ENCODE measurements around the gene PITX3. TPM values are rescaled to one million over a fixed set of nuclear protein-coding genes. Genes with fewer than 3 reads are reported as not detected.

The PITX3 gene
- total and polyA plus RNA-seq, 2 donors (not counting 3 experiments of a cell fraction or from before 2014, with no cell fraction given): not detected

DNA sequence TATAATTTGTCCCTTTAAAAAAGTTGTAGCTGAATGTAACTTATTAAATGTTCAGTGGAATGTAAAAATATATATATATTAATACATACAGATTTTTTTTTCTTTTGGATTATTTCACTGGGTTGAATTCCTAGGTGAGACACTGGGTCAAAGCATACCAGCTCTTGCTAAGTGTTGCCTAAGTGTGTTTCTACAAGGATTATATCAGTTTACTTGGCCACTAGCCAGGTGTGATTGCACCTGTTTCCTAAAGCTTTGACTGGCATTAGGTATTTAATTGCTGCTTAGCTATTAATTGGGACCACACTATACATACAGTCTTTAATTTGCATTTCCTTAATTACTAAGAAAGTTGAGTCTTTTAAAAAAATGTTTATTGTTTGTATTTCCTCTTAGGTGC, 20.7 kb downstream of the PITX3 start:
- Histone ChIP-seq H3K27ac (ENCODE audit: insufficient read depth, low read depth, low read length) (no peak overlapping the region), H3K4me2 (ENCODE audit: insufficient read depth, low read length) (no peak overlapping the region), H2AFZ (ENCODE audit: low read depth, low read length) (no peak overlapping the region), H3K79me2 (ENCODE audit: control insufficient read depth, insufficient read depth, low read length) (no peaks in the 10 kb centered on the region), H3K9me1 (replicated peaks; ENCODE audit: control insufficient read depth, extremely low read depth, insufficient read depth, low read length) (no peaks in the 10 kb centered on the region), H3K4me1 (ENCODE audit: control insufficient read depth, extremely low read depth, insufficient read depth, low read length) (peaks cover 6% of the 10 kb centered on the region), H3K27me3 (ENCODE audit: control insufficient read depth in 2 of 2, insufficient read depth in 2 of 2, low read length in 2 of 2) (peaks cover 37 to 48% of the 10 kb centered on the region in 2 experiments), H3K9me3 (replicated peaks; ENCODE audit: control insufficient read depth, insufficient read depth, low read length) (no peaks in the 10 kb centered on the region), H3K36me3 (ENCODE audit: control insufficient read depth in 2 of 2, extremely low read depth in 1 of 2, insufficient read depth in 2 of 2, low read length in 2 of 2) (no peaks in the 10 kb centered on the region), H3K4me3 (replicated peaks in 1 of 3; ENCODE audit: insufficient read depth in 1 of 3, low read depth in 1 of 3, low read length in 3 of 3) (no peak overlapping the region), H3K9ac (replicated peaks; ENCODE audit: extremely low read depth, insufficient read depth, low read length) (no peak overlapping the region), H4K20me1 (replicated peaks; ENCODE audit: control insufficient read depth, extremely low read depth, insufficient read depth, low read length) (no peaks in the 10 kb centered on the region)
- no TSS peak for BruUV-seq (replicated peaks)
- FAIRE-seq (no peak), DNase-seq (ENCODE audit: low read depth, low spot score) (no peak)
- TF ChIP-seq JUN (IDR thresholded peaks at IDR 0.05; ENCODE audit: borderline replicate concordance, insufficient read depth, insufficient read length, low read depth) (no peak), GATA2 (IDR thresholded peaks at IDR 0.05; ENCODE audit: insufficient read depth, insufficient read length, low read depth, low read length) (no peak), POLR2AphosphoS5 (IDR thresholded peaks at IDR 0.05; ENCODE audit: insufficient read depth, low read depth, low read length) (no peak), POLR2A (IDR thresholded peaks at IDR 0.05; ENCODE audit: low read depth, low read length) (no peak), MYC (IDR thresholded peaks at IDR 0.05; ENCODE audit: low read depth, low read length) (no peak), FOS (IDR thresholded peaks at IDR 0.05; ENCODE audit: borderline replicate concordance, insufficient read depth, low read length) (no peak), EZH2 (IDR thresholded peaks at IDR 0.05; ENCODE audit: borderline replicate concordance, low read depth, low read length, severe bottlenecking) (no peak)
- TF ChIP-seq, protein P1, sequence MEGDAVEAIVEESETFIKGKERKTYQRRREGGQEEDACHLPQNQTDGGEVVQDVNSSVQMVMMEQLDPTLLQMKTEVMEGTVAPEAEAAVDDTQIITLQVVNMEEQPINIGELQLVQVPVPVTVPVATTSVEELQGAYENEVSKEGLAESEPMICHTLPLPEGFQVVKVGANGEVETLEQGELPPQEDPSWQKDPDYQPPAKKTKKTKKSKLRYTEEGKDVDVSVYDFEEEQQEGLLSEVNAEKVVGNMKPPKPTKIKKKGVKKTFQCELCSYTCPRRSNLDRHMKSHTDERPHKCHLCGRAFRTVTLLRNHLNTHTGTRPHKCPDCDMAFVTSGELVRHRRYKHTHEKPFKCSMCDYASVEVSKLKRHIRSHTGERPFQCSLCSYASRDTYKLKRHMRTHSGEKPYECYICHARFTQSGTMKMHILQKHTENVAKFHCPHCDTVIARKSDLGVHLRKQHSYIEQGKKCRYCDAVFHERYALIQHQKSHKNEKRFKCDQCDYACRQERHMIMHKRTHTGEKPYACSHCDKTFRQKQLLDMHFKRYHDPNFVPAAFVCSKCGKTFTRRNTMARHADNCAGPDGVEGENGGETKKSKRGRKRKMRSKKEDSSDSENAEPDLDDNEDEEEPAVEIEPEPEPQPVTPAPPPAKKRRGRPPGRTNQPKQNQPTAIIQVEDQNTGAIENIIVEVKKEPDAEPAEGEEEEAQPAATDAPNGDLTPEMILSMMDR (IDR thresholded peaks at IDR 0.05; ENCODE audit: extremely low read depth in 1 of 2, insufficient read depth in 1 of 2, low read depth in 1 of 2, low read length in 2 of 2): no peak
- TF ChIP-seq, protein P2, sequence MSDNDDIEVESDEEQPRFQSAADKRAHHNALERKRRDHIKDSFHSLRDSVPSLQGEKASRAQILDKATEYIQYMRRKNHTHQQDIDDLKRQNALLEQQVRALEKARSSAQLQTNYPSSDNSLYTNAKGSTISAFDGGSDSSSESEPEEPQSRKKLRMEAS (IDR thresholded peaks at IDR 0.05; ENCODE audit: insufficient read depth, insufficient read length): no peak
- ChIA-PET CTCF (interaction anchor here (0.7 to 4.5 kb wide), 5 partner anchors 9 to 126 kb away, joined by 3 to 26 read pairs (median 6); no protein-coding TSS in a partner anchor), POLR2A (no interaction called here)
- dilution Hi-C loops (cut with MboI; ENCODE audit: extremely low pct_ligation_motif_present, low sequenced_read_pairs): no loop called here
- intact Hi-C loops (cut with micrococcal nuclease): no loop called here
